Hepatocyte (in vitro differentiated cells): Measurements from ENCODE around the gene WDR11. TPM values are rescaled to one million over a fixed set of nuclear protein-coding genes. Genes with fewer than 3 reads are reported as not detected.

Experiments used
- DNase-seq: peaks from one replicate; pipeline ENCODE4 v3.0.0-alpha.2; 2016; ENCODE audit warnings: low spot score
- H2AFZ ChIP-seq: fragments of 200-600 bp; sonication (generic); 2 replicates; pipeline ENCODE4 v1.6.0; 2016; ENCODE audit warnings: antibody characterized with exemption, mild to moderate bottlenecking
- H3K27ac ChIP-seq: fragments of 200-600 bp; sonication (generic); 2 replicates; pipeline ENCODE4 v1.5.1; 2016; ENCODE audit warnings: mild to moderate bottlenecking
- H3K27me3 ChIP-seq: fragments of 200-600 bp; sonication (generic); 2 replicates; pipeline ENCODE4 v1.6.1; 2016
- H3K36me3 ChIP-seq: fragments of 200-600 bp; sonication (generic); replicated peaks from 2 replicates; pipeline ENCODE4 v1.5.1; 2016; ENCODE audit warnings: low read depth; ENCODE audit not compliant: insufficient read depth
- H3K4me1 ChIP-seq: fragments of 200-600 bp; sonication (generic); 2 replicates; pipeline ENCODE4 v1.5.1; 2016; ENCODE audit warnings: mild to moderate bottlenecking, moderate library complexity; ENCODE audit not compliant: insufficient read depth
- H3K4me2 ChIP-seq: fragments of 200-600 bp; sonication (generic); 2 replicates; pipeline ENCODE4 v1.6.0; 2016
- H3K4me3 ChIP-seq: fragments of 200-600 bp; sonication (generic); 2 replicates; pipeline ENCODE4 v1.5.1; 2016; ENCODE audit warnings: mild to moderate bottlenecking
- H3K79me2 ChIP-seq: fragments of 200-600 bp; sonication (generic); 2 replicates; pipeline ENCODE4 v1.6.0; 2017; ENCODE audit warnings: mild to moderate bottlenecking
- H3K9me2 ChIP-seq: fragments of 200-600 bp; sonication (generic); replicated peaks from 2 replicates; pipeline ENCODE4 v1.6.0; 2017; ENCODE audit warnings: mild to moderate bottlenecking; ENCODE audit not compliant: insufficient read depth
- H3K9me3 ChIP-seq: fragments of 200-600 bp; sonication (generic); 2 replicates; pipeline ENCODE4 v1.5.1; 2016; ENCODE audit warnings: low read depth, mild to moderate bottlenecking
- H4K20me1 ChIP-seq: fragments of 200-600 bp; sonication (generic); 2 replicates; pipeline ENCODE4 v1.6.0; 2016; ENCODE audit warnings: mild to moderate bottlenecking; ENCODE audit not compliant: insufficient read depth, poor library complexity, severe bottlenecking
- CTCF ChIP-seq: fragments of 200-600 bp; sonication (generic); IDR thresholded peaks from 2 replicates; pipeline ENCODE4 v1.5.1; 2016; ENCODE audit warnings: antibody characterized with exemption, mild to moderate bottlenecking; ENCODE audit not compliant: poor library complexity
- EZH2 ChIP-seq: fragments of 200-600 bp; sonication (generic); IDR thresholded peaks from 2 replicates; pipeline ENCODE4 v1.6.1; 2016; ENCODE audit warnings: antibody characterized with exemption, mild to moderate bottlenecking, borderline replicate concordance
- EZH2phosphoT487 ChIP-seq: fragments of 200-600 bp; sonication (generic); IDR thresholded peaks from one replicate; pipeline ENCODE4 v1.6.1; 2018; ENCODE audit warnings: antibody characterized with exemption, mild to moderate bottlenecking, low read depth, moderate library complexity; ENCODE audit not compliant: unreplicated experiment, severe bottlenecking
- WGBS: methylation state at CpG from one replicate; pipeline ENCODE4 v1.1.6; 2016; ENCODE audit warnings: low lambda C conversion rate; ENCODE audit errors: missing lambda C conversion rate; 5-methylcytosine and 5-hydroxymethylcytosine counted together
- polyA plus RNA-seq: library from polyadenylated mRNA; unstranded; fragments of >200 nt; fragmentation: Nextera tagmentation; extraction: Ambion mirVana; gene quantifications from 2 replicates; pipeline ENCODE4 v1.2.1, GENCODE V29; 2016
- total RNA-seq: library from RNA; depleted of rRNA; stranded (reverse); fragments of >200 nt; gene quantifications from 2 replicates; pipeline ENCODE4 v1.2.3, GENCODE V29; 2014

The WDR11 gene
- total and polyA plus RNA-seq, 2 experiments from 2014 or later = 25.9 to 66.6 TPM

- no peak for DNase-seq
- 51% methylated on average over 6 of the region's 6 CpGs for WGBS
- TF ChIP-seq EZH2 = no peak
- no peak for TF ChIP-seq EZH2phosphoT487
- no peak for TF ChIP-seq CTCF
- Histone ChIP-seq H3K9me2 (no peaks in the 10 kb centered on the region), H3K79me2 (no peaks in the 10 kb centered on the region), H3K27ac (peak overlapping the region; percentile 44), H3K4me3 (no peak overlapping the region), H3K9me3 (no peaks in the 10 kb centered on the region), H4K20me1 (no peaks in the 10 kb centered on the region), H3K27me3 (peaks cover under 1% of the 10 kb centered on the region), H3K4me2 (no peak overlapping the region), H2AFZ (no peak overlapping the region), H3K4me1 (no peaks in the 10 kb centered on the region), H3K36me3 (no peaks in the 10 kb centered on the region)
Measured at GRCh38 chr10:120813085-120813484, 38.1 kb upstream of the WDR11 start.

GRCh38 chr10:120818301-120818700 lies 32.9 kb upstream of the WDR11 start:
- no peak for TF ChIP-seq CTCF
- TF ChIP-seq EZH2phosphoT487 = no peak
- no peak for TF ChIP-seq EZH2
- Histone ChIP-seq H3K27me3 (no peaks in the 10 kb centered on the region), H3K79me2 (no peaks in the 10 kb centered on the region), H3K36me3 (no peaks in the 10 kb centered on the region), H3K4me3 (no peak overlapping the region), H3K9me3 (no peaks in the 10 kb centered on the region), H3K9me2 (no peaks in the 10 kb centered on the region), H3K4me1 (no peaks in the 10 kb centered on the region), H4K20me1 (no peaks in the 10 kb centered on the region), H3K4me2 (no peak overlapping the region), H3K27ac (no peak overlapping the region), H2AFZ (no peak overlapping the region)
- DNase-seq = no peak
- 81% methylated on average over 4 of the region's 4 CpGs for WGBS

- no peaks in the 10 kb centered on the region for H3K36me3 ChIP-seq
- H3K4me1 ChIP-seq = no peaks in the 10 kb centered on the region
- H3K27ac ChIP-seq = no peak overlapping the region
- DNase-seq = no peak
- H3K79me2 ChIP-seq = no peaks in the 10 kb centered on the region
- H3K4me3 ChIP-seq = no peak overlapping the region
- H3K9me3 ChIP-seq = no peaks in the 10 kb centered on the region
- 94% methylated on average over 6 of the region's 6 CpGs for WGBS
- no peak for TF ChIP-seq EZH2
- no peak for TF ChIP-seq CTCF
- no peak for TF ChIP-seq EZH2phosphoT487
- H3K27me3 ChIP-seq = no peaks in the 10 kb centered on the region
- no peak overlapping the region for H2AFZ ChIP-seq
- no peaks in the 10 kb centered on the region for H4K20me1 ChIP-seq
- H3K9me2 ChIP-seq = no peaks in the 10 kb centered on the region
- H3K4me2 ChIP-seq = no peak overlapping the region
Measured at GRCh38 chr10:120819366-120819765, 31.8 kb upstream of the WDR11 start.

- no peak overlapping the region for H3K27ac ChIP-seq
- H3K4me2 ChIP-seq = no peak overlapping the region
- DNase-seq = no peak
- 56% methylated on average over 2 of the region's 2 CpGs for WGBS
- TF ChIP-seq CTCF (no peak), EZH2 (no peak), EZH2phosphoT487 (no peak)
- H3K4me1 ChIP-seq = no peaks in the 10 kb centered on the region
- no peak overlapping the region for H2AFZ ChIP-seq
- H4K20me1 ChIP-seq = no peaks in the 10 kb centered on the region
- H3K9me2 ChIP-seq = no peaks in the 10 kb centered on the region
- no peaks in the 10 kb centered on the region for H3K79me2 ChIP-seq
- no peaks in the 10 kb centered on the region for H3K27me3 ChIP-seq
- H3K9me3 ChIP-seq = no peaks in the 10 kb centered on the region
- H3K36me3 ChIP-seq = no peaks in the 10 kb centered on the region
- H3K4me3 ChIP-seq = no peak overlapping the region
Measured at GRCh38 chr10:120823266-120823665, 27.9 kb upstream of the WDR11 start.
